NCI-H446 (cell line): Measurements from ENCODE around the gene OR2J3.
"Not testable (repeated sequence)": the region's sequence is repeated elsewhere in the genome, so short reads cannot be mapped to it uniquely, and the experiment has no call there.

Source experiments
- DNase-seq, 2 experiments: peaks; one replicate each; lab custom pipeline; 2025; lab: John Stamatoyannopoulos, UW

The OR2J3 gene

GRCh38 chr6:29107758-29108157 lies at the start of gene OR2J3:
OR2J3 (plus strand) TSS chr6:29108058; CDS start chr6:29111891, 3,833 bp downstream.
- no peak for DNase-seq

GRCh38 chr6:29071831-29072723 lies 35.8 kb upstream of the OR2J3 start:
- DNase-seq, result peak in 1 of 2 experiments; percentile 8

- no peak for DNase-seq
These were observed 28.7 kb upstream of the OR2J3 start for GRCh38 chr6:29079203-29079602.

GRCh38 chr6:29081312-29081711 lies 26.5 kb upstream of the OR2J3 start:
- no peak for DNase-seq

- no peak for DNase-seq
These were observed 25.4 kb upstream of the OR2J3 start for GRCh38 chr6:29082457-29082856.

- DNase-seq, result no peak
These were observed 20.6 kb upstream of the OR2J3 start, which contains the start of gene OR2B3 for GRCh38 chr6:29087213-29087612. OR2B3 (minus strand) TSS chr6:29087313; CDS start chr6:29087248, 65 bp downstream.

GRCh38 chr6:29092957-29093356 lies 14.9 kb upstream of the OR2J3 start:
- no peak for DNase-seq

GRCh38 chr6:29097803-29098202 lies 10.1 kb upstream of the OR2J3 start:
- no peak for DNase-seq

- no peak for DNase-seq
These were observed 8.7 kb upstream of the OR2J3 start, which contains the start of gene OR2J1 for GRCh38 chr6:29099190-29099589. OR2J1 (plus strand) TSS chr6:29099490; CDS start chr6:29100943, 1,453 bp downstream.

- DNase-seq, result no peak
These were observed 4.3 kb downstream of the OR2J3 start for GRCh38 chr6:29112135-29112534.

- not testable (repeated sequence) for DNase-seq
These were observed 7.1 kb downstream of the OR2J3 start for GRCh38 chr6:29114964-29115363.

GRCh38 chr6:29129326-29130012 lies 21.6 kb downstream of the OR2J3 start:
- DNase-seq, result no peak

- DNase-seq, result no peak
These were observed 22.8 kb downstream of the OR2J3 start for GRCh38 chr6:29130644-29131043.

GRCh38 chr6:29131691-29132090 lies 23.8 kb downstream of the OR2J3 start:
- DNase-seq, result no peak

- DNase-seq, result no peak
These were observed 29.9 kb downstream of the OR2J3 start for GRCh38 chr6:29137724-29138123.

- no peak for DNase-seq
These were observed 33.7 kb downstream of the OR2J3 start for GRCh38 chr6:29141606-29142005.

- DNase-seq, result no peak
These were observed 34.5 kb downstream of the OR2J3 start for GRCh38 chr6:29142309-29142708.

GRCh38 chr6:29146179-29146578 lies 38.3 kb downstream of the OR2J3 start:
- no peak for DNase-seq

- DNase-seq, result no peak
These were observed 39.2 kb downstream of the OR2J3 start for GRCh38 chr6:29147074-29147473.

GRCh38 chr6:29149444-29149843 lies 41.6 kb downstream of the OR2J3 start:
- not testable (repeated sequence) for DNase-seq

GRCh38 chr6:29153083-29153482 lies 45.2 kb downstream of the OR2J3 start:
- DNase-seq, result no peak

GRCh38 chr6:29155182-29155581 lies 47.3 kb downstream of the OR2J3 start:
- not testable (repeated sequence) for DNase-seq

- DNase-seq, result not testable (repeated sequence)
These were observed 52.1 kb downstream of the OR2J3 start for GRCh38 chr6:29159922-29160321.
